Heart left ventricle (tissue), 16 donors: ENCODE results near the gene S100A16. TPM values are rescaled to one million over a fixed set of nuclear protein-coding genes. Genes with fewer than 3 reads are reported as not detected.

Source experiments
- ATAC-seq, 4 donors: fragments of 200-7000 bp; cut with Tn5 transposase; one replicate each; pipeline ENCODE4 v1.9.1; 2020 to 2022; ENCODE audit warnings: moderate library complexity in 4 of 4, mild to moderate bottlenecking in 3 of 4, moderate number of reproducible peaks in 1 of 4
- DNase-seq, 5 donors: peaks; one replicate each; pipeline ENCODE4 v3.0.0-alpha.2; 2020
- H3K27ac ChIP-seq, 12 donors: fragments of 200-600 bp; sonication (generic) in 4 of 12; one replicate each; pipeline versions ENCODE4 v1.5.0 to v1.8.0; 2016 to 2022; ENCODE audit warnings: mild to moderate bottlenecking in 2 of 12
- H3K27me3 ChIP-seq, 9 donors: fragments of 200-600 bp; sonication (generic) in 2 of 9; one replicate each; pipeline versions ENCODE4 v1.5.1 to v1.8.0; 2016 to 2022; ENCODE audit warnings: mild to moderate bottlenecking in 3 of 9
- H3K36me3 ChIP-seq, 9 donors: fragments of 200-600 bp; sonication (generic) in 2 of 9; one replicate each; pipeline versions ENCODE4 v1.5.0 to v1.8.0; 2018 to 2022; ENCODE audit warnings: mild to moderate bottlenecking in 2 of 9
- H3K4me1 ChIP-seq, 12 donors: fragments of 200-600 bp; sonication (generic) in 4 of 12; one replicate each; pipeline versions ENCODE4 v1.5.0 to v1.8.0; 2016 to 2022; ENCODE audit warnings: mild to moderate bottlenecking in 3 of 12
- H3K4me3 ChIP-seq, 12 donors: fragments of 200-600 bp; sonication (generic) in 4 of 12; one replicate each; pipeline versions ENCODE4 v1.5.0 to v1.8.0; 2017 to 2022; ENCODE audit warnings: mild to moderate bottlenecking in 9 of 12, moderate library complexity in 4 of 12
- H3K9me3 ChIP-seq, 12 donors: fragments of 200-600 bp; sonication (generic) in 4 of 12; one replicate each; pipeline versions ENCODE4 v1.5.0 to v1.8.0; 2016 to 2022; ENCODE audit warnings: mild to moderate bottlenecking in 1 of 12
- CTCF ChIP-seq, 12 donors: fragments of 200-600 bp; sonication (generic) in 4 of 12; IDR thresholded peaks; one replicate each; pipeline versions ENCODE4 v1.5.0 to v1.8.0; 2018 to 2022; ENCODE audit warnings: antibody characterized with exemption in 12 of 12, mild to moderate bottlenecking in 5 of 12
- POLR2A ChIP-seq, 2 donors: fragments of 450-650 bp; IDR thresholded peaks; one replicate each; pipeline ENCODE4 v1.6.1; 2017; ENCODE audit warnings: antibody characterized with exemption in 2 of 2, mild to moderate bottlenecking in 2 of 2, moderate library complexity in 2 of 2
- WGBS, 4 donors: extraction: QIAGEN DNeasy Blood & Tissue Kit in 2 of 4; methylation state at CpG; one replicate each; pipeline versions ENCODE4 v1.1.5 to v1.1.7; 2013 to 2018; 5-methylcytosine and 5-hydroxymethylcytosine counted together
- intact Hi-C, 10 donors: fragments of 100-400 bp; cut with DNase I; formaldehyde crosslinking; loops; one replicate each; pipeline versions ENCODE4 v1.11.1 to v1.14.2; 2022
- polyA plus RNA-seq, 2 donors: library from polyadenylated mRNA; stranded (reverse); fragments of 200-250 nt; gene quantifications; one replicate each; pipeline ENCODE4 v1.2.3, GENCODE V29; 2013
- total RNA-seq, 9 donors: library from RNA; depleted of rRNA in 2 of 9; stranded (reverse); fragments of >200 nt in 2 of 9; fragmentation: NEBNext Ultra II Directional in 3 of 9; extraction: Animal tissue kit (Norgen Biotek cat#: 25700) in 3 of 9; gene quantifications; one replicate each; pipeline versions ENCODE4 v1.1.0 to v1.2.4, GENCODE V29; 2016 to 2023
- donor health status: ischemic (EF 13 %, LVEDD 7.1; RV severe dilation, severe dysfunction).
- donor health status: healthy with polysubstance abuse.
- donor health status: DM: no; HTN: yes; CAD: no.
- donor health status: DM: no; HTN: no; CAD: no.
- donor health status: ischemic (EF 25% LVEDD 6.9; RV normal size, moderate dysfunction).
- donor health status: ischemic (EF 25% LVEDD 5.7; RV mildly dilated, moderate dysfunction).
- donor health status: healthy.
- donor health status: DM: yes; HTN: yes; CAD: no.
- donor health status: ischemic (EF 35%, LVEDD 5.7; RV mildly dilated, moderate dysfunction).
- donor health status: nonischemic (EF 11% LVEDD 7.7; RV severe dilation, severe dysfunction).
- donor health status: DM: yes; HTN: yes; CAD: no.
- donor health status: PGD.
- donor health status: ischemic (EF 29% LVEDD 5.4; RV normal size, mild dysfunction).
- donor health status: nonischemic (EF 23%, LVEDD 6.1; RV moderate dilation, normal function).

Gene S100A16
- total and polyA plus RNA-seq, 11 donors, result 37.2 to 233 (median 70.3) TPM

GRCh38 chr1:153629971-153630370 is 17.0 kb upstream of the S100A16 start:
- ATAC-seq (peak; percentile 38 to 58 (median 52)), DNase-seq (peak in 4 of 5 donors; percentile 80 to 85 (median 80))
- Histone ChIP-seq H3K4me3 (peak overlapping the region in 10 of 12 donors; percentile 34 to 87 (median 58)), H3K4me1 (peaks cover 4 to 73% (median 47%) of the 10 kb centered on the region in 12 donors), H3K9me3 (no peaks in the 10 kb centered on the region), H3K27ac (peak overlapping the region; percentile 75 to 97 (median 94)), H3K36me3 (peaks cover 0 to 8% (median 0%) of the 10 kb centered on the region in 9 donors), H3K27me3 (no peaks in the 10 kb centered on the region)
- TF ChIP-seq POLR2A (IDR thresholded peaks at IDR 0.05) (peak in 1 of 2 donors; percentile 23), CTCF (IDR thresholded peaks at IDR 0.05) (no peak)
- intact Hi-C loops, result loop anchor here in 5 of 10 donors (2.0 to 5.0 kb wide), 6 partner anchors 17 to 98 kb away; partner anchors contain the start of genes ILF2 (in 4 of the 5), INTS3 (in 1 of the 5) and S100A16 (in 1 of the 5)
- WGBS, 4 donors, result 40 to 80% (median 62%) methylated on average over 1 of the region's 1 CpG

GRCh38 chr1:153629343-153629665 is 16.4 kb upstream of the S100A16 start:
- 54 to 73% (median 68%) methylated on average over 5 of the region's 5 CpGs for WGBS, 4 donors
- intact Hi-C loops, result loop anchor here in 1 of 10 donors (2.0 kb wide), 1 partner anchor 41 kb away; the partner anchor contains the start of gene ILF2
- H3K4me1 ChIP-seq, result peaks cover 4 to 76% (median 47%) of the 10 kb centered on the region in 12 donors

GRCh38 chr1:153628638-153629342 is 15.9 kb upstream of the S100A16 start:
- ATAC-seq (no peak), DNase-seq (no peak)
- 43 to 74% (median 67%) methylated on average over 6 of the region's 6 CpGs for WGBS, 4 donors
- H3K4me1 ChIP-seq, result peaks cover 4 to 78% (median 50%) of the 10 kb centered on the region in 12 donors
- intact Hi-C loops, result loop anchor here in 1 of 10 donors (2.0 kb wide), 1 partner anchor 42 kb away; the partner anchor contains the start of gene ILF2
- TF ChIP-seq CTCF (IDR thresholded peaks at IDR 0.05) (no peak), POLR2A (IDR thresholded peaks at IDR 0.05) (no peak)
- peak overlapping the region; percentile 75 to 97 (median 94) for H3K27ac ChIP-seq
- peaks cover 0 to 16% (median 4%) of the 10 kb centered on the region in 9 donors for H3K36me3 ChIP-seq
- no peaks in the 10 kb centered on the region for H3K9me3 ChIP-seq
- no peaks in the 10 kb centered on the region for H3K27me3 ChIP-seq
- H3K4me3 ChIP-seq, result peak overlapping the region; percentile 20 to 87 (median 56)

More at GRCh38 chr1:153629343-153629665, 16.4 kb upstream of the S100A16 start:
- Histone ChIP-seq H3K9me3 (no peaks in the 10 kb centered on the region), H3K4me3 (peak overlapping the region; percentile 20 to 87 (median 56)), H3K27me3 (no peaks in the 10 kb centered on the region), H3K36me3 (peaks cover 0 to 12% (median 0%) of the 10 kb centered on the region in 9 donors), H3K27ac (peak overlapping the region; percentile 75 to 97 (median 94))
- DNase-seq (no peak), ATAC-seq (no peak)
- TF ChIP-seq CTCF (IDR thresholded peaks at IDR 0.05) (no peak), POLR2A (IDR thresholded peaks at IDR 0.05) (no peak)
